Right cardiac atrium (tissue), 5 donors: Measurements from ENCODE around the gene NMRAL1. TPM values are rescaled to one million over a fixed set of nuclear protein-coding genes. Genes with fewer than 3 reads are reported as not detected.
A peak's percentile ranks its signal among the peaks of the same experiment; 100 is the strongest.

Experiments used
- ATAC-seq, 2 donors: fragments of 200-7000 bp; cut with Tn5 transposase; one replicate each; pipeline versions ENCODE4 v1.8.0 to v1.9.1; 2020; ENCODE audit warnings: moderate library complexity in 2 of 2, mild to moderate bottlenecking in 1 of 2
- DNase-seq, 3 donors: peaks; one replicate each; pipeline ENCODE4 v3.0.0-alpha.2; 2020
- H3K27ac ChIP-seq: one replicate; pipeline ENCODE4 v1.5.1; 2013; ENCODE audit warnings: mild to moderate bottlenecking, low read length, control low read depth, moderate library complexity
- H3K27me3 ChIP-seq: one replicate; pipeline ENCODE4 v1.6.1; 2013; ENCODE audit not compliant: control insufficient read depth, insufficient read depth
- H3K4me1 ChIP-seq: one replicate; pipeline ENCODE4 v1.6.1; 2013; ENCODE audit warnings: low read length; ENCODE audit not compliant: control insufficient read depth, insufficient read depth
- H3K4me3 ChIP-seq: one replicate; pipeline ENCODE4 v1.5.1; 2013; ENCODE audit warnings: low read length, control low read depth
- H3K9me3 ChIP-seq: one replicate; pipeline ENCODE4 v1.6.1; 2013; ENCODE audit warnings: low read length; ENCODE audit not compliant: control insufficient read depth
- WGBS: extraction: QIAGEN DNeasy Blood & Tissue Kit; methylation state at CpG from one replicate; pipeline ENCODE4 v1.1.7; 2013; 5-methylcytosine and 5-hydroxymethylcytosine counted together
- intact Hi-C, 4 donors: fragments of 100-400 bp; cut with DNase I; formaldehyde crosslinking; loops; one replicate each; pipeline versions ENCODE4 v1.11.0 to v1.14.0; 2022 to 2023
- polyA plus RNA-seq: library from polyadenylated mRNA; stranded (reverse); fragments of 200-250 nt; gene quantifications from one replicate; pipeline ENCODE4 v1.2.3, GENCODE V29; 2013
- total RNA-seq, 4 donors: library from RNA; stranded (reverse); fragmentation: NEBNext Ultra II Directional; extraction: Animal tissue kit (Norgen Biotek cat#: 25700); gene quantifications; one replicate each; pipeline ENCODE4 v1.2.1, GENCODE V29; 2021
- donor health status: healthy with polysubstance abuse.
- donor health status: DM: no; HTN: yes; CAD: no.
- donor health status: DM: no; HTN: no; CAD: no.
- donor health status: DM: no; HTN: yes; CAD: no; lungs with severe emphysema.
- donor health status: DM: yes; HTN: yes; CAD: no.

NMRAL1 gene
- total and polyA plus RNA-seq, 5 donors = 23.1 to 31.7 (median 26.9) TPM

- DNase-seq (no peak), ATAC-seq (no peak)
- Histone ChIP-seq H3K4me3 (no peak overlapping the region), H3K27me3 (no peaks in the 10 kb centered on the region), H3K9me3 (no peaks in the 10 kb centered on the region), H3K4me1 (no peaks in the 10 kb centered on the region), H3K27ac (no peak overlapping the region)
- 78% methylated on average over 5 of the region's 5 CpGs for WGBS
- intact Hi-C loops = no loop called here
Observed at GRCh38 chr16:4443271-4443670, 31.2 kb downstream of the NMRAL1 start.

DNA sequence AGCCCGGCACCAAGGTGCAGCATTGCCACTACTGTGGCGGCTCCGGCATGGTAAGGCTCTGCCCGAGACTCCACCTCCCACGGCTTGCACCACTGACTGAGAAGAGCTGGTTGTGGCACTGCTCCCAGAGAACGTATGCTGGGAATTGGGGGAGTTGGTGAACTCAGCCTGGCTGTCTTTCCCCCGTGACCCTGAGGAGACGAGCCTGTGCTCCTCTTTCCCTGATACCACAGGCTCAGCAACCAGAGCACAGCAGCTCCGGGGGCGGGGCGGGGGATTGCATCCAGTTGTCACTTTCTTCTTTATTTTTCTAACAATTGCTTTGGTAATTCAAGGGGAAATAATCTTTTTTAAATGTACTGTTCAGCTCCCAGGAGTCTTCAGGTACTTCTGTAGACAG lies 32.1 kb downstream of the NMRAL1 start:
- no peaks in the 10 kb centered on the region for H3K4me1 ChIP-seq
- H3K27me3 ChIP-seq = no peaks in the 10 kb centered on the region
- ATAC-seq (no peak), DNase-seq (no peak)
- intact Hi-C loops = no loop called here
- H3K9me3 ChIP-seq = no peaks in the 10 kb centered on the region
- no peak overlapping the region for H3K27ac ChIP-seq
- no peak overlapping the region for H3K4me3 ChIP-seq
- WGBS = 92% methylated on average over 11 of the region's 11 CpGs

DNA sequence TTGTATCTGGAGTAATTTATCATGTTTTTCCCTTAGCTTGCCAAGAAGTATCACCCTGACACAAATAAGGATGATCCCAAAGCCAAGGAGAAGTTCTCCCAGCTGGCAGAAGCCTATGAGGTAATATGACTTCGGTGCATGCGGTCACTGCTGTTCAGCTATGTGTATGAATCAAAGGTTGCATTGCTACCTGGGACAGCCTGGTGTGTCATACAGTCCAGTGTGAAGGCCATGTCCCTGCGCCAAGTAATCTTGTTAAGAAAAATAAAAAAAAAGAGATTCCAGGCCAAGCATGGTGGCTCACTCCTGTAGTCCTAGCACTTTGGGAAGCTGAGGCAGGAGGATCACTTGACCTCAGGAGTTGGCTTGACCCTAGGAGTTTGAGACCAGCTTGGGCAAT lies 37.1 kb downstream of the NMRAL1 start:
- Histone ChIP-seq H3K27ac (no peak overlapping the region), H3K27me3 (no peaks in the 10 kb centered on the region), H3K4me1 (no peaks in the 10 kb centered on the region), H3K9me3 (no peaks in the 10 kb centered on the region), H3K4me3 (no peak overlapping the region)
- 98% methylated on average over 3 of the region's 3 CpGs for WGBS
- intact Hi-C loops = no loop called here
- ATAC-seq (no peak), DNase-seq (no peak)

DNA sequence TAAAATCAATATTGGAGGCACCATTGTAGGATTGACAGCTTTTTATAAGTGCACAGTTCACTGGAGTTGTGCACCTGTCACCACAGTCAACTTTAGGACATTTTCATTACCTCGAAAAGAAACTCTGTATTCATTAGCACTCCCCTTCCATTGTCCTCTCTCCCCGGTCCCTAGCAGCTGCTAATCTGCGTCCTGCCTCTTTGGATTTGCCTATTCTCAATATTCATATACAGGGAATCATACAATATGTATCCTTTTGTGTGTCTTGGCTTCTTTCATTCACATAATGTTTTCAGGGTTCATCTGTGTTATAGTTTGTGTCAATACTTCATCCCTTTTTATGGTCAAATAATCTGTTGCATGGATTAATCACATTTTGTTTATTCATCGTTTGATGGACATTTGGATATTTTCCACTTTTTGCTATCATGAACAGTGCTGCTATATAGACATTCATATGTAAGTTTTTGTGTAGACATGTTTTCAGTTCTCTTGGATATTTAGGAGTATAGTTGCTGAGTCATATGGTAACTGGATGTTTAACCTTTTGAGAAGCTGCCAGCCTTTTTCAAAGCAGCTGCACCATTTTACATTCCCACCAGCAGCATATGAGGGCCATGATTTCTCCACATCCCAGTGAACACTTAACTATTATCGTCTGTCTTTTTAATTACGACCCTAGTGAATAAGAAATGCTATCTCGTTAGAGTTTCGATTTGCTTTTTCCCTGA lies 38.9 kb downstream of the NMRAL1 start:
- Histone ChIP-seq H3K9me3 (no peaks in the 10 kb centered on the region), H3K4me3 (no peak overlapping the region), H3K27ac (no peak overlapping the region), H3K27me3 (no peaks in the 10 kb centered on the region), H3K4me1 (no peaks in the 10 kb centered on the region)
- 88% methylated on average over 8 of the region's 8 CpGs for WGBS
- ATAC-seq = no peak
- DNase-seq = no peak
- intact Hi-C loops = no loop called here

- ATAC-seq (peak in 1 of 2 donors; percentile 69), DNase-seq (no peak)
- Histone ChIP-seq H3K27ac (no peak overlapping the region), H3K9me3 (no peaks in the 10 kb centered on the region), H3K27me3 (no peaks in the 10 kb centered on the region), H3K4me3 (no peak overlapping the region), H3K4me1 (no peaks in the 10 kb centered on the region)
- intact Hi-C loops = no loop called here
- WGBS = 79% methylated on average over 12 of the region's 12 CpGs
Observed at GRCh38 chr16:4433914-4434787, 40.3 kb downstream of the NMRAL1 start.

GRCh38 chr16:4433228-4433627 lies 41.2 kb downstream of the NMRAL1 start:
- ATAC-seq (no peak), DNase-seq (no peak)
- H3K4me1 ChIP-seq = no peaks in the 10 kb centered on the region
- no peaks in the 10 kb centered on the region for H3K9me3 ChIP-seq
- no peak overlapping the region for H3K4me3 ChIP-seq
- intact Hi-C loops = no loop called here
- WGBS = 85% methylated on average over 4 of the region's 4 CpGs
- no peak overlapping the region for H3K27ac ChIP-seq
- no peaks in the 10 kb centered on the region for H3K27me3 ChIP-seq

DNA sequence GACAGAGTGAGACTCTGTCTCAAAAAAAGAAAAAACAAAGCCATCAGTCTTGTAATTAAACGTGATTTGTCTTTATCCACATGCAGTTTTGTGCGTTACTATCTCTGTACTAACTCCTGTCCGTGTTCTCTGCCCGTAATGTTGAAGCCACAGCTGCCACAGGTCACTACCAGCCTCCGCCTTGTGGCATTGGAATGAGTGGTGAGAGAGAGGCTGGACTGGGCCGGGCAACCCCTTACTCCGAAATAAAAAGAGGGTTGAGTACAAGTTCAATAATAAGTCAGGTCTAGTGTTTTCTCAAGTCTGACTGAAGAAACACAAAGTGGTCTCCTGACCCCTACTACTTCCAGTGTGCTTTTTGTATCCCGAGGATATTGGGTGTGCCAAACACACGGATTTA lies 43.4 kb downstream of the NMRAL1 start:
- WGBS = 88% methylated on average over 9 of the region's 9 CpGs
- Histone ChIP-seq H3K9me3 (no peaks in the 10 kb centered on the region), H3K4me1 (no peaks in the 10 kb centered on the region), H3K4me3 (no peak overlapping the region), H3K27ac (no peak overlapping the region), H3K27me3 (no peaks in the 10 kb centered on the region)
- intact Hi-C loops = no loop called here
- DNase-seq = no peak
- ATAC-seq = no peak

DNA sequence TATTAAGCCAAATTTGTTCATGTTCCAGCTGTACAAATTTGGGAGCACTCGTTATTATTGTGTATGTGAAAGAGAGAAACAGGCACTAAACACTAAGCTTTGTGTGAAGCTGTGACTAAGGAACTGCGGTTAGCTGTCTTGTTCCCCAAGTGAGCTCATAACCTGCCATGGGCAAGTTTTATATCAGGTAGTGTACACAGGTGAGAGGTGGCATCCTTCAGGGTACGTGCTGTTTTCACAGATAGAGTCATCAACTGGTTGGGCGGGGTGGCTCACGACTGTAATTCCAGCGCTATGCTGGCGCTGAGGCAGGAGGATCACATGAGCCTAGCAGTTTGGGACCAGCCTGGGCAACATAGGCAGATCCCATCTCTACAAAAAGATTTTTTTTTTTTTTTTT lies 45.9 kb downstream of the NMRAL1 start:
- Histone ChIP-seq H3K9me3 (no peaks in the 10 kb centered on the region), H3K4me1 (peaks cover 2% of the 10 kb centered on the region), H3K4me3 (no peak overlapping the region), H3K27ac (no peak overlapping the region), H3K27me3 (no peaks in the 10 kb centered on the region)
- no peak for DNase-seq
- WGBS = 96% methylated on average over 7 of the region's 7 CpGs
- ATAC-seq = no peak
- intact Hi-C loops = no loop called here

DNA sequence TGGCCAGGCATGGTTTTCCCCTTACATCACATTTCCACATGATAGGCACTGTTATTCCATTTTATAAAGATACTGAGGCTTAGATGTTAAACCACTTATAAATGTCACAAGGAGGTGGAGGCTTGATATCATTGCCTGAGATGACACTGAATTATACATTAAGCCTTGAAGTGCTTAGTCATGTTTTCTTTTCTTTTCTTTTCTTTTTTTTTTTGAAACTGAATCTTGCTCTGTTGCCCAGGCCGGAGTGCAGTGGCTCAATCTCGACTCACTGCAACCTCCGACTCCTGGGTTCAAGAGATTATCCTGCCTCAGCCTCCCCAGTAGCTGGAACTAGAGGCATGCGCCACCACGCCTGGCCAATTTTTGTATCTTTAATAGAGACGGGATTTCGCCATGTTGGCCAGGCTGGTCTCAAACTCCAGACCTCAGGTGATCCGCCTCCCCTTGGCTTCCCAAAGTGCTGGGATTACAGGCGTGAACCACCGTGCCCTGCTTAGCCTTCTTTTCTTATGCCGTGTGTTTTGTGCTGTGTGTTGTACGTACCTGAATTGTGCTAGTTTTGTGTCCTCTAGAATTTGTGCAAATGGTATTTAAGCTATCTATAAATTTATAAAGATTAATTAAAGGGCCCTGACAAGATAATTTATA lies 47.6 kb downstream of the NMRAL1 start:
- peak overlapping the region; percentile 78 for H3K4me3 ChIP-seq
- H3K27me3 ChIP-seq = no peaks in the 10 kb centered on the region
- H3K27ac ChIP-seq = no peak overlapping the region
- peaks cover 2% of the 10 kb centered on the region for H3K4me1 ChIP-seq
- H3K9me3 ChIP-seq = no peaks in the 10 kb centered on the region
- 92% methylated on average over 12 of the region's 12 CpGs for WGBS
- DNase-seq = no peak
- ATAC-seq = no peak
- intact Hi-C loops = no loop called here

DNA sequence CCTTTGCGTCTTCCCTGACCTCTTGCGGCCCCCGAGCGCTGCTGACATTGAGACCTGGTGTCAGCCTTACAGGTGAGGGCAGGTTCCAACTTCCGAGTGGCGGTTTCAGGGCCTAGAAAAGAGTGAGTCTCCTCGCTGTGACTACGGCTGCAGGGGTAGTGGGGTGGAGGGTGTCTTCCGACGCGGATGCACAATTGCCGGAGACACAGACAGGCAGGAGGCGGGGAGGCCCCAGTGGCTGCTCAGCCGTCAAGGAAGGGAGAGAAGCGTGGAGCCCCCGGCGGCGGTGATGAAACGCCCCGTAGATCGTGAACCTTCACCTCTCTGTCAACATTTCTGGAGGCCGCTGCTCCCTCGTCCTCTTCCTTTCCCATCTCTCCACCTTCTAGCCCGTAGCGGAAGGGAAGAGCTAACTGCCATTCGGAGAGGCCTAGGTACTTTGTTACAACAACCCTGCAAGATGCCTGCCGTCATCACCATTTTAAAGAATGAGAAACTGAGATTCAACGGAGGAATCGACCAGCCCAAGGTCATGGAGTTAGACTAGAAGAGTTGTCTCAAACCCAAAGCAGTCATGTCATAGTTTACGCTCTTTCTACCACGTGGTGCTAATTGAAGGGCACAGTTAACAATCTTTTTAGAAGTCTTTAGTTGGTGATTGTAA lies 48.3 kb downstream of the NMRAL1 start:
- Histone ChIP-seq H3K27me3 (no peaks in the 10 kb centered on the region), H3K4me1 (peaks cover 2% of the 10 kb centered on the region), H3K9me3 (no peaks in the 10 kb centered on the region), H3K27ac (peak overlapping the region; percentile 79), H3K4me3 (peak overlapping the region; percentile 78)
- intact Hi-C loops = no loop called here
- 4% methylated on average over 31 of the region's 31 CpGs for WGBS
- DNase-seq (peak in 2 of 3 donors; percentile 37 to 66), ATAC-seq (peak; percentile 2 to 31)
